Activated T-cell treated with anti-CD3 and anti-CD28 coated beads, Interleukin-2, amount 50 U/mL, for 4 hours (primary cell): ENCODE results near the gene MYCBP2. TPM values are rescaled to one million over a fixed set of nuclear protein-coding genes. Genes with fewer than 3 reads are reported as not detected.
"Not testable (repeated sequence)": the region's sequence is repeated elsewhere in the genome, so short reads cannot be mapped to it uniquely, and the experiment has no call there.

Experiments
- ATAC-seq, 2 donors: fragments of 200-7000 bp; cut with Tn5 transposase; one replicate each; pipeline ENCODE4 v1.10.0; 2021
- DNase-seq: peaks from one replicate; pipeline ENCODE4 v3.0.0-alpha.2; 2020
- H3K27me3 Mint-ChIP-seq: one replicate; pipeline ENCODE4 v1.8.0; 2021; ENCODE audit warnings: low read depth, mixed read lengths
- H3K36me3 Mint-ChIP-seq: one replicate; pipeline ENCODE4 v1.8.0; 2022; ENCODE audit warnings: mixed read lengths; ENCODE audit not compliant: insufficient read depth
- H3K4me1 Mint-ChIP-seq: one replicate; pipeline ENCODE4 v1.8.0; 2021; ENCODE audit warnings: low read depth, mixed read lengths
- H3K4me3 Mint-ChIP-seq: one replicate; pipeline ENCODE4 v1.8.0; 2021; ENCODE audit warnings: mild to moderate bottlenecking, moderate library complexity, mixed read lengths
- H3K9me3 Mint-ChIP-seq: one replicate; pipeline ENCODE4 v1.8.0; 2021; ENCODE audit warnings: mixed read lengths
- total RNA-seq, 3 donors: library from RNA; stranded (reverse); gene quantifications; one replicate each; pipeline ENCODE4 v1.2.1, GENCODE V29; 2021

MYCBP2 gene
- total RNA-seq, 3 donors from 2014 or later: 81.1 to 96.0 (median 88.3) TPM

DNA sequence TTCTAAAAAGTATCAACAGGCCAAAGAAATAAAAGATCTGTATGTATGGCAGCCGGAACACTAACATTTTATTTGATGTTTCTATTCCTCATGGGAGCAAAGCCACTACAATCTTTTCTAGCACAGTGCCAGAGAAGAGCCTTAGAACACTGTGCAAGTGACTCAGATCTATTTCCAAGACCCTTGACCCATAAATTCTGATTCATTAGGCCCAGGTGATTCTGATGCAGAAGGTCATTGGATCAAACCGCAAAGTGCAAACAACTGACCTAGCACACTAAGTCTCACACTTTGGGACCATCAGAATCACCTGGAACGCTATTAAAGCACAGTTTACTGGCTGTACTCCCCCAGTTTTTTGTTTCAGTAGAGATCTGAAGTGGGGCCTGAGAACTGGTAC, 87.6 kb downstream of the MYCBP2 start:
- peaks cover 8% of the 10 kb centered on the region for H3K4me1 Mint-ChIP-seq
- ATAC-seq (no peak), DNase-seq (no peak)
- peaks cover 27% of the 10 kb centered on the region for H3K36me3 Mint-ChIP-seq
- no peaks in the 10 kb centered on the region for H3K27me3 Mint-ChIP-seq
- H3K4me3 Mint-ChIP-seq: no peak overlapping the region
- no peaks in the 10 kb centered on the region for H3K9me3 Mint-ChIP-seq

DNA sequence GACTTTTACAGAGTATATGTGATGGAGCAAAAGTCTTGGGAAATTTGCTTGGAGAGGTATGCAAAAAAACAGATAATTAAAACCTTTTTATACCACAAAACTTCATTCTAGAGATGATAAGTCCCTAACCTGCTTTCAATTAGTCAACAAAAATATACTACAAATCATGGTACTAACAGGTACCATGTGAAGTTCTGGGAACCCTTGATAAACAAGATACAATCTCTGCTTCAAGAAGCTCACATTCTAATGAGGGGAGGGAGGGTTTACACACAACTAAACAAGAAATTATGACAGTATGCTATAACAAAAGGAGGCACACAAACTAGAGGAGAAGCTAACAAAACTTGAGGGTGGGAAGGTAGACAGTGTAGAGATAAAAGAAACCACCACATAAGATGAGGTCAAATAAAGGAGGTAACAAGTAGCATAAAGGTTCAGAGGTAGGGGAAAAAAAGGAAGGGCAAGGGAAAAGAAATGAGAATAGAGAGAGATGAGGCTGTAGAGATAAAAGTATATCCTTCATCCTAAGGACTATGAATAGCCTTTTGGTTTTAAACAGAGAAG, 91.4 kb downstream of the MYCBP2 start:
- H3K4me3 Mint-ChIP-seq: no peak overlapping the region
- H3K27me3 Mint-ChIP-seq: no peaks in the 10 kb centered on the region
- peaks cover 14% of the 10 kb centered on the region for H3K4me1 Mint-ChIP-seq
- no peaks in the 10 kb centered on the region for H3K9me3 Mint-ChIP-seq
- no peak for DNase-seq
- peaks cover 26% of the 10 kb centered on the region for H3K36me3 Mint-ChIP-seq
- no peak for ATAC-seq

DNA sequence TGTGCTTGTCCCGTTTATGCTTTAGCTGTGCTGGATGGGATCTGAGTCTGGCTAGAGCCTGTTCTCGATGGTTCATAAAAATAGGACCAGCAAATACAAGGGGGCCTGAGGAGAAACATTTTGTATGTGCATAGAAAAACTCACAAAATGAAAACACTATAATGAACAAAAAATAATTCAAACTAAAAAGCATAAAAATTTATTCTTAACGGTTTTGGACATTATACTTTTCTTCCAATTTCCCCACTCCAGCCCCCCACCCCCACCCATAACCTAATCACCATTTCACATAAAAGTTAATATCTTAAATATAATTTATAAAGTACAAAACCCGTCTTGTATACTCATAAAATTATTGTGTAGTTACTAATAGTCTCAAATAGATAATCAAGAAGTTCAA, 93.7 kb downstream of the MYCBP2 start:
- ATAC-seq (no peak), DNase-seq (no peak)
- Mint-ChIP-seq H3K4me3 (no peak overlapping the region), H3K27me3 (no peaks in the 10 kb centered on the region), H3K36me3 (peaks cover 19% of the 10 kb centered on the region), H3K4me1 (peaks cover 18% of the 10 kb centered on the region), H3K9me3 (no peaks in the 10 kb centered on the region)

DNA sequence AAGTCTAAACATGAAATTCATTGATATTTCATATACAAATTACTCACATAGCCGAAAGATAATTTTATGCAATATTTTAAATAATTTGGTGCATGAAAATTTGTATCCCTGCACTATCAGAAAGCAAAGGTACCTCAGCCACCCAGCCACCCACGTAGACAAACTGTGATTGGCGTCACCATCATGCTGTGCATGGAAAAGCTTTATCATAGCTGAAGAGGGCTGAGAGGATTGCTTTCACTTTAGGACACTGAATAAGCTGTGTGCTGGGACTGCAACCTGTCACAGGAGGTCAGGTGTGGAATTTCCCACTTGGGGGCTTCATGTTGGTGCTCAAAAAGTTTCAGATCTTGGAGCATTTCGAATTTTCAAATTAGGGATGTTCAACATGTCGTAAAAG, 96.3 kb downstream of the MYCBP2 start:
- peak; percentile 7 for DNase-seq
- H3K27me3 Mint-ChIP-seq: no peaks in the 10 kb centered on the region
- H3K4me1 Mint-ChIP-seq: peaks cover 17% of the 10 kb centered on the region
- H3K9me3 Mint-ChIP-seq: no peaks in the 10 kb centered on the region
- no peak for ATAC-seq
- H3K4me3 Mint-ChIP-seq: no peak overlapping the region
- peaks cover 16% of the 10 kb centered on the region for H3K36me3 Mint-ChIP-seq

DNA sequence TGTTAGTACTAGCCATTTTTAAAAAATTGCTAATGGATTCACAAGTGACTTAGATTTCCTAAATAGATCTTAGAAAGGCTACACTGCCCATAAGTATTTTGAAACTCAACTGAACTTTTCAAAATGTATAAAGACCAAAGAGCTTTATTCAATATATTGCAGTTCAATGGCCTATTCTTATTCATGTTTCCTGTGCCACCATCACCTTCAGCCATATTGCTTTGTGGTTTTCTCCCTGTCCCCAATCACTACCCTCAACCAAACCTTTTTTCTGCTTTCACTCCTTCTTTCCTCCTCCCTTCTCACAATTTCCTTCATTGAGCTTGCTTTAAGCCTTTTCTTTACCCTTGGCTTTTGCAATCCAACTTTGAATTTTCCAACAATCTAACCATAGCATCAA, 100.9 kb downstream of the MYCBP2 start:
- no peak overlapping the region for H3K4me3 Mint-ChIP-seq
- no peaks in the 10 kb centered on the region for H3K9me3 Mint-ChIP-seq
- no peak for DNase-seq
- H3K4me1 Mint-ChIP-seq: peaks cover 37% of the 10 kb centered on the region
- H3K27me3 Mint-ChIP-seq: no peaks in the 10 kb centered on the region
- no peak for ATAC-seq
- H3K36me3 Mint-ChIP-seq: peaks cover 38% of the 10 kb centered on the region

DNA sequence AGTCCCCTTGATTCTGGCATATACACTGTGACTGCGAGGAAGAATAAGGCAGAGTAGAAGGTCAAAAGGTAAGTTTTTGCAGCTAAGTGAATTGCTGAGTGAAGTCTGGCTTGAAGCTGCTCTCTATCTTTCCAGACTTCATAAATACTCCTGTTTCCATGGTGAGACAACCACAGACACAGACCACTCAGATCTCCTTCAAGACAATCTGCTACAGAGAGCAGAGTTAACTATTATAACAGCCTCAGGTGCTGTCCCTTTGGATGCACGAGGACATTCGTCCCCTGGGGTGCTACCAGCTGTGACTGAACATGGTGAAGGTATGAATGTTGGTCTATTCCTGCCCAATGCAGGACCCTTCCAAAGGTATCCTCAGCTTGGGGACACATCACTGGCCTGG, 104.0 kb downstream of the MYCBP2 start:
- DNase-seq: no peak
- H3K36me3 Mint-ChIP-seq: peaks cover 38% of the 10 kb centered on the region
- peaks cover 32% of the 10 kb centered on the region for H3K4me1 Mint-ChIP-seq
- no peak overlapping the region for H3K4me3 Mint-ChIP-seq
- H3K9me3 Mint-ChIP-seq: no peaks in the 10 kb centered on the region
- ATAC-seq: no peak
- no peaks in the 10 kb centered on the region for H3K27me3 Mint-ChIP-seq

DNA sequence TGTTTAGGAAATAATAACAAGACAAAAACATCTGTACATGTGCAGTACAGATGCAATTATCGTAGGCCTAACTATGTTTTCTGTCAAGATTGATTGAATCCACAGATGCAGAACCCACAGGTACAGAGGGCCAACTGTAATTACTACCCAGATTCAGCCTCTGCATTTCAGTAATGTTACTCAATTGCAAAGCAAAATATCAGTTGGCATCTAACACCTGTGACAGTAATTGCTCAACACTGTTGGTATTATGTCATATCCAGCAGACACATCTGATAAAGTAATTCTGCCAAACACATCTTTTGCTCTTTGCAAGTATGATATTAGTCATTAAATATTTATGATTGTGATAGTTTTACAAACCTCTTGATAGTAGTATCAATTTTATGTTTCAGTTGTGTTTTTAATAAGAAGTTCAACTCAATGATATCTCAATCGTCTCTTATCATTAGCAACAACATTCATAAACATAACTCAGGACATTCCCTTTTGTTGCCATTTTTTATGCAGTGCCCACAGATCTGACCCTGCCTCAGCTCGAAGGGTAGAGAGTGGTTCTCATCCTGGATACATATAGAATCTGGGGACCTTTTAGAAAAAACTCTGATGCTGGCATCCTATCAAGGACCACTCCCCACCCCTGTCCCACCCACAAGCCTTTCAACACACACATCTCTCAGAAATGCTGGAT, 104.7 kb downstream of the MYCBP2 start:
- H3K4me3 Mint-ChIP-seq: no peak overlapping the region
- peaks cover 32% of the 10 kb centered on the region for H3K4me1 Mint-ChIP-seq
- peaks cover 39% of the 10 kb centered on the region for H3K36me3 Mint-ChIP-seq
- H3K9me3 Mint-ChIP-seq: no peaks in the 10 kb centered on the region
- ATAC-seq (peak; percentile 59 to 72), DNase-seq (no peak)
- no peaks in the 10 kb centered on the region for H3K27me3 Mint-ChIP-seq

DNA sequence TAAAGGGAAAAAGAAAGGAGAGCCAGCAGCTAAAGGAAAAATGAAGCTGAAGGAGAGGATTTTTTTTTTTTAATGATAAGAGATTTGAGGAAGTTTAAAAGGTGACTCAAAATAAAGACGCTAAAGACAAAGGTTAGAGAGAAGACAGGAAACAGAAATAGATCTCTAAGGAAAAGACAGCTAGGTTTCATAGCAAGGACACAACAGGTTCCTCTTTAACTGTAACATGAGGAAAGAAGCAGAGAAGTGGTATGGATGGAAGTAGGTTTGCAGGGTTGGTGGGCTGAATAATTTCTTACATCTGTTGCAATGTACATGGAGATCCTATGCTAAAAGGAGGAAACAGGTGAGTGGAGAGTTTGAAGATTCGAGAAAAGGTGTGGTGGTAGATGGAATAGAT, 107.5 kb downstream of the MYCBP2 start:
- ATAC-seq: no peak
- H3K4me1 Mint-ChIP-seq: peaks cover 27% of the 10 kb centered on the region
- DNase-seq: no peak
- peaks cover 48% of the 10 kb centered on the region for H3K36me3 Mint-ChIP-seq
- no peaks in the 10 kb centered on the region for H3K27me3 Mint-ChIP-seq
- H3K4me3 Mint-ChIP-seq: no peak overlapping the region
- H3K9me3 Mint-ChIP-seq: no peaks in the 10 kb centered on the region

DNA sequence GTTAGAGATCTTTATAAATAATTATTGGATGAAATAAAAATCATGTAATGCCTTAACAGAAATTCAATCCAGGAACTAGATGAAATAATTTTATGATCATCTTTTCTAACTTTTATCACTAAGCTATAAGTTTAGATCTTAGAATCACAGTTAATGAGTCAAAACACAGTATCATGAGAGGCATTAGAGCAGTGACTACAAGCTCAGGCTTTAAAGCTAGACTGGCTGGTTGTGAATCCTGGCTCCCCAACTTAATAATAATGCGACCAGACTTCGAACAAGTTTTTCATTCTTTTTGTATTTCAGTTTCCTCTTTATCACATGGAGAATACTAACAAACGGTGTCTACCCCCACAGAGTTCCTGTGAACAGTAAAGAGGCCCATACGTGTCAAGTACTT, 108.6 kb downstream of the MYCBP2 start:
- peak in 1 of 2 donors; percentile 51 for ATAC-seq
- H3K4me3 Mint-ChIP-seq: no peak overlapping the region
- no peak for DNase-seq
- peaks cover 22% of the 10 kb centered on the region for H3K4me1 Mint-ChIP-seq
- H3K27me3 Mint-ChIP-seq: no peaks in the 10 kb centered on the region
- peaks cover 51% of the 10 kb centered on the region for H3K36me3 Mint-ChIP-seq
- no peaks in the 10 kb centered on the region for H3K9me3 Mint-ChIP-seq

DNA sequence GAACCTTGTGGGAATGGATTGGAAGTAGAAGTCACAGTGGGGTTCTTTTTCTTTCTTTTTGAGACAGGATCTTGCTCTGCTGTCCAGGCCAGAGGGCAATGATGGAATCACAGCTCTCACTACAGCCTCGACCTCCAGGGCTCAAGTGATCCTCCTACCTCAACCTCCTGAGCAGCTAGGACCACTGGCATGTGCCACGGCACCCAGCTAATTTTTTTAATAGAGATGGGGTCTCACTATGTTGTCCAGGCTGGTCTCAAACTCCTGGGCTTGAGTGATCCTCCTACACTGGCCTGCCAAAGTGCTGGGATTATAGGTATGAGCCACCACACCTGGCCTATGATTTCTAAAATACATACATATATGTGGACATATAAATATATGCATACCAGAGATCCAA, 111.4 kb downstream of the MYCBP2 start:
- DNase-seq (no peak), ATAC-seq (no peak)
- H3K4me1 Mint-ChIP-seq: peaks cover under 1% of the 10 kb centered on the region
- no peaks in the 10 kb centered on the region for H3K9me3 Mint-ChIP-seq
- no peak overlapping the region for H3K4me3 Mint-ChIP-seq
- H3K27me3 Mint-ChIP-seq: no peaks in the 10 kb centered on the region
- peaks cover 35% of the 10 kb centered on the region for H3K36me3 Mint-ChIP-seq

DNA sequence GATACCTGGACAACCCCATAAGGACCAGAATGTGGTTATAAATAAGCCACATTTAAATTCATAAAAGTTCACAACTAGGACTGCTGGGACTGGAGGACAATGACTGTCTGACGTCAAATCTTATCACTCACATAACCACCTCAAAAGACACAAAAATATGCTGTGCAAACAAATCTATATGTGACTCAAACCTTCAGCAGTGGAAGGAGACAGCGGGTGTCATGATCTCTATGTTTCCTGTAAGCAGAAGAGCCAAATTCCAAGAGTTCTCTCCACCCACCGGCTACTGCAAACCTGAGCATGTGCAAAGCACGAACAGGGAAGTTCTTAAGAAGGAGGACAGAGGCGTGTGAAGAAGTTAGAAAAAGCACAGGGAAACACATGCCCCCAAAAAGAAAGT, 113.2 kb downstream of the MYCBP2 start:
- peak in 1 of 2 donors; percentile 52 for ATAC-seq
- peaks cover 7% of the 10 kb centered on the region for H3K4me1 Mint-ChIP-seq
- H3K9me3 Mint-ChIP-seq: no peaks in the 10 kb centered on the region
- H3K36me3 Mint-ChIP-seq: peaks cover 40% of the 10 kb centered on the region
- DNase-seq: no peak
- H3K27me3 Mint-ChIP-seq: no peaks in the 10 kb centered on the region
- no peak overlapping the region for H3K4me3 Mint-ChIP-seq

DNA sequence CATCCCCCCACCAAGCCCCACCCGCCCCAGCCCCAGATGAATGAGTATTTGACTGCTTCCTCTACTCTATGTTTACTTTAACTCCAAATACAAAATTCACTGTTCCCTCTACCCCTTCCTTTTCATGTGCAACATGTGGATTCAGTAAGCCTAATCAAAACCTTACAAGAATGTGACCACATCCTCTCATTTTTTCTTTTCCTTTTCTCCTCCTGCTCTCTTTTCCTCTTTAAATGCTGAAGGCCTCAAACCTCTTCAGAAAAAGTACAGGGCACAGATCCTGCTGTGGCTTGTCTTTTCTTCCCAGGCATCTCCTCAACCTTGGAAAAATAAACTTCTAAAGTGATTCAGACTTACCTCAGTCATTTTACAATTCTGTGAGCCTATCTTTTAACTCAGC, 119.0 kb downstream of the MYCBP2 start:
- Mint-ChIP-seq H3K4me3 (no peak overlapping the region), H3K36me3 (peaks cover 34% of the 10 kb centered on the region), H3K4me1 (peaks cover 13% of the 10 kb centered on the region), H3K27me3 (no peaks in the 10 kb centered on the region), H3K9me3 (no peaks in the 10 kb centered on the region)
- no peak for DNase-seq
- ATAC-seq: no peak

DNA sequence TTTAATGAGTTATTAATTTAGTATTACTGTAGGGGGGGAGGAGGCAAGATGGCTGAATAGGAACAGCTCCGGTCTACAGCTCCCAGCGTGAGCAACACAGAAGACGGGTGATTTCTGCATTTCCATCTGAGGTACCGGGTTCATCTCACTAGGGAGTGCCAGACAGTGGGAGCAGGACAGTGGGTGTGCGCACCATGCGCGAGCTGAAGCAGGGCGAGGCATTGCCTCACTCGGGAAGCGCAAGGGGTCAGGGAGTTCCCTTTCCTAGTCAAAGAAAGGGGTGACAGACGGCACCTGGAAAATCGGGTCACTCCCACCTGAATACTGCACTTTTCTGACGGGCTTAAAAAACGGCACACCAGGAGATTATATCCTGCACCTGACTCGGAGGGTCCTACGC, 127.9 kb downstream of the MYCBP2 start:
- not testable (repeated sequence) for H3K9me3 Mint-ChIP-seq, ATAC-seq, H3K4me1 Mint-ChIP-seq, DNase-seq, H3K27me3 Mint-ChIP-seq, H3K4me3 Mint-ChIP-seq
- H3K36me3 Mint-ChIP-seq: peaks cover 29% of the 10 kb centered on the region

DNA sequence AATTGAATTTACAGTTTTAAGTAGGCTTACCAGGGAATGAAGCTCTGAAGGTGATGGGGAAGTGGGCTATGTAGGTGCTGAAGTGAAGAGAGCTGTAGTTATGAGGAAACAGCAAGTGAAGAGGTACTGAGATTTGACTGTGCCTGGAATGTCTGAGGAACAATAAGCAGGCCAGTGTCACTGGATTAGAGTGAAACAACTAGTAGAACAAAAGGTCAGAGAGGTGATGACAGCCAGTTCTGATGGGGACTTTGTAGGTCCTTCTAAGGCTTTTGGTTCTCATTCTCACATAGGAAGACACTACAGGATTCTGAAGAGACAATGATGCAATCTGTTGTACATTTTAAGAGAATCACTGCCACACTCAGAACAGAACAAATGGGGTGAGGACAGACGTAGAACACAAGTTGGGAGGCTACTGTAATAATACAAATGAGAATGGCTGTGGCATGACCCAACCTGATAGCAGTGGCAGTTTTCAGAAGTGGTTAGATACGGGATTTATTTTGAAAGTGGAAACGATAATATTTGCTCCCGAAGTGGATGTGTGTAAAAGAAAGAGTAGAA, 130.8 kb downstream of the MYCBP2 start:
- Mint-ChIP-seq H3K9me3 (no peaks in the 10 kb centered on the region), H3K27me3 (no peaks in the 10 kb centered on the region), H3K36me3 (peaks cover 34% of the 10 kb centered on the region), H3K4me3 (no peak overlapping the region), H3K4me1 (peaks cover 2% of the 10 kb centered on the region)
- DNase-seq (no peak), ATAC-seq (no peak)

DNA sequence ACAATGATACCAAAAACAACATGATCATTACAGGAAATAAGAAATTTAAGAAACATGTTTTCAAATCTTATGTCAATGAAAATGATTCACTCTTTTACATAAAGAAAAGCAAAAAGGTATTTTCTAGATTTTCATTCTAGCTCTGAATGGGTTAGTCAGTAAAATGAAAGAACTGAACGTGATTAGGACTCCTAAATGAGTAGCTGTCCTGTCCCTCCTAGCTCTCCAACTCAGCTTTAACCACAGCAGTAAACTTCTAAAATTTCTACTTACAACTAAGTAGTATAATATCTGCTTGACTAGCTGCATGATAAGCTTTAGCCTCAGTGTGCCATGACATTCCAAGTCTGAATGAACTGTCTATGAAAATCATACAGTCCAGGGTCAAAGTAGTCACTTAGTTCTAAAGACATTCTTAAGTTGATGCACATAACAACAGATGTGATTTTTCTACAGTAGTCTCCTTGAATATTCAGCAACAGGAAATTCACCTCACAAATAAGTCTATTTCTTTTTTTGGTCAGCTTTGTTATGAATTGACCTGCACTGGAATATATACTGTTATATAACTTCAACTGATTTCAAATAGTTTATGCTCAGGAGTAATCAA, 136.4 kb downstream of the MYCBP2 start:
- H3K27me3 Mint-ChIP-seq: no peaks in the 10 kb centered on the region
- H3K4me3 Mint-ChIP-seq: no peak overlapping the region
- no peak for ATAC-seq
- peaks cover 10% of the 10 kb centered on the region for H3K4me1 Mint-ChIP-seq
- H3K36me3 Mint-ChIP-seq: peaks cover 50% of the 10 kb centered on the region
- no peak for DNase-seq
- no peaks in the 10 kb centered on the region for H3K9me3 Mint-ChIP-seq
